Measurements from ENCODE around the gene LMOD3. TPM values are rescaled to one million over a fixed set of nuclear protein-coding genes. Genes with fewer than 3 reads are reported as not detected.

The LMOD3 gene
- total and polyA plus RNA-seq, 9 of the 15 experiments (the other 6 are each of a cell fraction or from before 2014, with no cell fraction given), result 0.03 TPM; not detected in 8

- ATAC-seq (peak; percentile 58; the same call in 2 of the 3 replicates), DNase-seq (ENCODE audit: extremely low read depth in 1 of 4, low spot score in 3 of 4) (no peak), FAIRE-seq (no peak)
- Histone ChIP-seq H3K27me3 (ENCODE audit: control insufficient read depth in 2 of 2, insufficient read depth in 2 of 2, low read length in 2 of 2) (no peaks in the 10 kb centered on the region), H3K36me3 (ENCODE audit: control insufficient read depth, insufficient read depth, low read length) (no peaks in the 10 kb centered on the region), H2AFZ (ENCODE audit: low read depth, low read length) (peak overlapping the region; percentile 62; the same call in 1 of the 2 replicates), H3K9me3 (replicated peaks; ENCODE audit: control insufficient read depth, insufficient read depth, low read depth, low read length) (no peaks in the 10 kb centered on the region), H4K20me1 (replicated peaks; ENCODE audit: control insufficient read depth, insufficient read depth, low read length) (no peaks in the 10 kb centered on the region), H3K9me1 (ENCODE audit: control insufficient read depth, insufficient read depth, low read length) (no peaks in the 10 kb centered on the region), H3K27ac (ENCODE audit: extremely low read depth, low read depth, low read length) (no peak overlapping the region), H3K9ac (ENCODE audit: insufficient read depth in 1 of 2, low read depth in 2 of 2, low read length in 2 of 2) (no peak overlapping the region), H3K4me2 (ENCODE audit: insufficient read depth, low read length) (peak overlapping the region; percentile 32; the same call in 1 of the 2 replicates), H3K4me3 (no peak overlapping the region), H3K79me2 (ENCODE audit: control insufficient read depth, insufficient read depth, low read length) (no peaks in the 10 kb centered on the region), H3K4me1 (replicated peaks in 1 of 2; ENCODE audit: control insufficient read depth in 2 of 2, insufficient read depth in 2 of 2, low read length in 2 of 2) (no peaks in the 10 kb centered on the region; a peak in 1 of 5 replicates)
- in situ Hi-C loops (cut with MboI) (no loop called here), intact Hi-C loops (cut with micrococcal nuclease) (no loop called here)
- ChIA-PET POLR2A (interaction anchor here (0.8 to 1.3 kb wide), 3 partner anchors 32 to 74 kb away, joined by 3 read pairs; no protein-coding TSS in a partner anchor), CTCF (ENCODE audit: low intra/inter-chr PET ratio) (no interaction called here)
- no TSS peak for BruUV-seq (replicated peaks)
- 25% methylated on average over 11 of the region's 12 CpGs for WGBS (ENCODE audit: insufficient coverage, low coverage, missing lambda C conversion rate)
- TF ChIP-seq TFAM (CRISPR knock-in tag; conservative IDR thresholded peaks at IDR 0.05) (no peak), CC2D1A (IDR thresholded peaks at IDR 0.05) (no peak), GABPA (tag; conservative IDR thresholded peaks at IDR 0.05; ENCODE audit: low read depth) (peak; percentile 30; the same call in 1 of the 2 replicates), ZNF449 (CRISPR knock-in tag; IDR thresholded peaks at IDR 0.05) (no peak), ZNF584 (CRISPR knock-in tag; IDR thresholded peaks at IDR 0.05; ENCODE audit: low read depth) (no peak), NELFE (IDR thresholded peaks at IDR 0.05; ENCODE audit: insufficient read depth, insufficient read length) (no peak), CHD1 (IDR thresholded peaks at IDR 0.05; ENCODE audit: low read length) (no peak), CREM (IDR thresholded peaks at IDR 0.05; ENCODE audit: low read depth) (peak; percentile 49), ZNF324 (CRISPR knock-in tag; IDR thresholded peaks at IDR 0.05) (no peak), ESRRB (CRISPR knock-in tag; IDR thresholded peaks at IDR 0.05; ENCODE audit: borderline replicate concordance) (no peak), HNRNPH1 (optimal IDR thresholded peaks at IDR 0.05; ENCODE audit: low read depth, low read length) (no peak), ZNF124 (CRISPR knock-in tag; IDR thresholded peaks at IDR 0.05) (no peak), ZFP30 (CRISPR knock-in tag; IDR thresholded peaks at IDR 0.05; ENCODE audit: borderline replicate concordance) (no peak), ARID1B (IDR thresholded peaks at IDR 0.05) (no peak), ASH1L (IDR thresholded peaks at IDR 0.05; ENCODE audit: borderline replicate concordance, low read depth, partially characterized antibody) (no peak), ZNF398 (CRISPR knock-in tag; IDR thresholded peaks at IDR 0.05) (no peak)
These were observed 3.8 kb downstream of the LMOD3 start for GRCh38 chr3:69118555-69118954.

Measured in K562 (cell line).